Measurements from ENCODE around the gene SNRPB.
"Not testable (repeated sequence)": the region's sequence is repeated elsewhere in the genome, so short reads cannot be mapped to it uniquely, and the experiment has no call there.

The SNRPB gene

DNA sequence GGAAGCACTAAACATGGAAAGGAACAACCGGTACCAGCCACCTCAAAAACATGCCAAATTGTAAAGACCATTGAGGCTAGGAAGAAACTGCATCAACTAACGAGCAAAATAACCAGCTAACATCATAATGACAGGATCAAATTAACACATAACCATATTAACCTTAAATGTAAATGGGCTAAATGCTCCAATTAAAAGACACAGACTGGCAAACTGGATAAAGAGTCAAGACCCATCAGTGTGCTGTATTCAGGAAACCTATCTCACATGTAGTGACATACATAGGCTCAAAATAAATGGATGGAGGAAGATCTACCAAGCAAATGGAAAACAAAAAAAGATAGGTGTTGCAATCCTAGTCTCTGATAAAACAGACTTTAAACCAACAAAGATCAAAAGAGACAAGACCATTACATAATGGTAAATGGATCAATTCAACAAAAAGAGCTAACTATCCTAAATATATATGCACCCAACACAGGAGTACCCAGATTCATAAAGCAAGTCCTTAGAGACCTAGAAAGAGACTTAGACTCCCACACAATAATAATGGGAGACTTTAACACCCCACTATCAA lies 32.3 kb upstream of the SNRPB start:
- not testable (repeated sequence) for H3K27ac Mint-ChIP-seq, ATAC-seq, DNase-seq, H3K4me3 Mint-ChIP-seq, H3K27me3 Mint-ChIP-seq, H3K9me3 Mint-ChIP-seq
- Mint-ChIP-seq H3K4me1 (peaks cover 13% of the 10 kb centered on the region), H3K36me3 (ENCODE audit: low read depth) (peaks cover 17% of the 10 kb centered on the region)

DNA sequence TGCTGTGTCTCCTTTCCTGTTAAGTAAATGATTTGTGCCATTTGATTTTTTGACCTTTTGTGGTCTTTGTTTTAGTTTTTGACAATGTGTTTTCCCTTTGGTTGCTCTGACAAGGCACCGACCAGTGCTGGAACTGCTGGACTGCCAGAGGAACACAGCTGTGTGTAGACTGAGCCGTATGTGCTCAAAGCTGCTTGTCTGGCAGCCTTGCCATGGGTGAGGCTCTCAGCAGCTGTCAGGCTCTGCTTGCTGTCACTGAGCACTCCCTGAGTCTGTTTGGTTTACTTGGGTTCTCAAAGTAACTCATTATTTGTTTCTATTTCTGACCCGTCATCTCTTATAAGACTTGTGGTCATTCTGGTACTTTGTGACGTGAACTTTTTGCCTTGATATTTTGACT lies 15.1 kb upstream of the SNRPB start:
- H3K9me3 Mint-ChIP-seq = peaks cover 5% of the 10 kb centered on the region
- ATAC-seq (no peak), DNase-seq (no peak)
- H3K4me3 Mint-ChIP-seq = no peak overlapping the region
- no peak overlapping the region for H3K27ac Mint-ChIP-seq
- H3K4me1 Mint-ChIP-seq = no peaks in the 10 kb centered on the region
- no peaks in the 10 kb centered on the region for H3K27me3 Mint-ChIP-seq
- peaks cover 48% of the 10 kb centered on the region for H3K36me3 Mint-ChIP-seq (ENCODE audit: low read depth)

DNA sequence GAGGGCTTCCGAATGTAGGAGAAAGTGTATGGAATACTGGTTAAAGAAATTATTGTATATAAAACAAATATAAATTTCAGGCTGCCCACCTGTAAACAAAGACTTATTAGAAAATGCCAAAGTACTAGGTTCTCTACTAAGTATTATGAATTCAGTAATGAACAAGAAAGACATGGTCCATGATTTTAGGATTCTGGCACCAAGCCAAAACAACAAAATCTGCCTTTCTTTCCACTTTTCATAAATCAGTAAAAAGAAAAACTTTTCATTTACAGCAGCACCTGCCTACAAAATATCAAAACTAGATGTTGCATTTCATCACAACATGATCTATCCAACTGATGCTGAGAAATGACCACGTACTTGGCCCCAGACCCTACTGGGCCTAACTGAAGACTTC lies 14.5 kb upstream of the SNRPB start:
- peaks cover 5% of the 10 kb centered on the region for H3K9me3 Mint-ChIP-seq
- no peak overlapping the region for H3K4me3 Mint-ChIP-seq
- ATAC-seq = no peak
- H3K27ac Mint-ChIP-seq = no peak overlapping the region
- H3K36me3 Mint-ChIP-seq (ENCODE audit: low read depth) = peaks cover 49% of the 10 kb centered on the region
- DNase-seq = no peak
- H3K27me3 Mint-ChIP-seq = no peaks in the 10 kb centered on the region
- H3K4me1 Mint-ChIP-seq = no peaks in the 10 kb centered on the region

DNA sequence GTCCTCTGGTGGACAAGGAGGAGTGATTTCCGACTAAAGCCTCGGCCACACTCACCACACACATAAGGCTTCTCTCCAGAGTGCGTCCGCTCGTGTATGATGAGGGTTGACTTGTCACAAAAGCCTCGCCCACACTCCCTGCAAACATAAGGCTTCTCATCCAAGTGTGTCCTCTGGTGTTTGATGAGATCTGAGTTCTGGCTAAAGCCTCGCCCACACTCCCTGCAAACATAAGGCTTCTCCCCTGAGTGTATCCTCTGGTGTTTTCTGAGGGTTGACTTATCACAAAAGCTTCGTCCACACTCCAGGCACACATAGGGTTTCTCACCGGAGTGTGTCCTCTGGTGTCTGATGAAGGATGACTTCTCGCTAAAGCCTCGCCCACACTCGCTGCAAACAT lies 12.9 kb upstream of the SNRPB start:
- Mint-ChIP-seq H3K27me3 (no peaks in the 10 kb centered on the region), H3K4me3 (no peak overlapping the region), H3K36me3 (ENCODE audit: low read depth) (peaks cover 51% of the 10 kb centered on the region), H3K9me3 (peaks cover 5% of the 10 kb centered on the region), H3K27ac (no peak overlapping the region), H3K4me1 (no peaks in the 10 kb centered on the region)
- DNase-seq (no peak), ATAC-seq (no peak)

DNA sequence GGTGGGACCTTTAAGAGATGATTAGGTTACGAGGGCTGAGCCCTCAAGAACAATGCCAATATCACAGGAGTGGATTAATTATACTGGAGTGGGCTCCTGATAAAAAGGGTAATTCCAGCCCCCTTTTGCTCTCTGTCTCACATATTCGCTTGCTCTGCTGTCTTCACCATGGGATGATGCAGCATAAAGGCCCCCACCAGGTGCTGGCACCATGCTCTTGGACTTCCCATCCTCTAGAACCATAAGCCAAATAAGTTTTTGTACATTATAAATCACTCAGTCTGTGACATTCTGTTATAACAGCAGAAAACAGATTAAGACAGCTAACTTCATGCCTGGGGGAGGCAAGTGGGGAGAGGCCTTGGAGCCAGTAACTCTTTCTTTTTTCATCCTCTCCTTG lies 9.8 kb upstream of the SNRPB start:
- Mint-ChIP-seq H3K4me3 (no peak overlapping the region), H3K36me3 (ENCODE audit: low read depth) (peaks cover 51% of the 10 kb centered on the region), H3K27ac (no peak overlapping the region), H3K27me3 (no peaks in the 10 kb centered on the region), H3K4me1 (no peaks in the 10 kb centered on the region), H3K9me3 (peaks cover 5% of the 10 kb centered on the region)
- ATAC-seq (no peak), DNase-seq (no peak)

DNA sequence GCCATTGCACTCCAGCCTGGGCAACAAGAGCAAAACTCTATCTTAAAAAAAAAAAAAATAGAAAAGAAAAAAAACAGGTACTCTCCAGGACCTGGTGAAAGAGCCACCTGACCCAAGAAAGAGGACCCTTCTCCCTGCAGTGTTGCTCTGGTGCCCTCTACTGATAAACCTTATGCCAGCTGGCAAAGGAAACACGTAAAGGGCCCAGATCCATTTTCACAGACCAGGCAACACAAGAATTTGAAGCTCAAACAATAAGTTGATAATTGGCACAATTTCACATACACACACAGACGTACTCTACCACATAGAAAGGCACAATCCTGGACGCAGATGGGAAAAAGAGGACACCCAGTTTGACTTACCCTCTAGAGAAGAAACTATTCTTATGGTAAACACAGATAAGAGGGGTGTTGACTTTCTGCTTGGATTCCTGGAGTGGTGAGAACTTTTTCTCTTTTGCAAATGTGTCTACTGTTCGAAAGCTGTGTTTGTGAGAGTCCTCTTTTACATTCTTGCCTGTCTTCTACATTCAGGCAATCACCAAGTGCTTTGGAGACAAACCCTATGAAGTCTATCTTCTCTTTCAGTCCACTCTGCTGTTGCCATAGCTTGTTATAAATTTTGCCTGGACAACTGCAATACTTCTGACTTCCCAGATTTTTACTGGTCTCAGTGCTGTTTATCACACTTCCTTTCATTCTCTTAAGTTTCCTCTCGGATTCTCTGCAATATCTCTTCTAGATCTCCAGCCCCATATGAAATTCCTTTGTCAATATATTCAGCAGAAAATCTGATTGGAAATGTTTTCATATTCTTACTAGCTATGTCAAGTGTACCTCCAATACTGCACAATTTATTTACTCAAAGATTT lies 6.4 kb upstream of the SNRPB start:
- DNase-seq = no peak
- Mint-ChIP-seq H3K4me1 (peaks cover 12% of the 10 kb centered on the region), H3K4me3 (no peak overlapping the region), H3K27me3 (no peaks in the 10 kb centered on the region), H3K27ac (no peak overlapping the region), H3K9me3 (peaks cover 5% of the 10 kb centered on the region), H3K36me3 (ENCODE audit: low read depth) (peaks cover 34% of the 10 kb centered on the region)
- no peak for ATAC-seq

DNA sequence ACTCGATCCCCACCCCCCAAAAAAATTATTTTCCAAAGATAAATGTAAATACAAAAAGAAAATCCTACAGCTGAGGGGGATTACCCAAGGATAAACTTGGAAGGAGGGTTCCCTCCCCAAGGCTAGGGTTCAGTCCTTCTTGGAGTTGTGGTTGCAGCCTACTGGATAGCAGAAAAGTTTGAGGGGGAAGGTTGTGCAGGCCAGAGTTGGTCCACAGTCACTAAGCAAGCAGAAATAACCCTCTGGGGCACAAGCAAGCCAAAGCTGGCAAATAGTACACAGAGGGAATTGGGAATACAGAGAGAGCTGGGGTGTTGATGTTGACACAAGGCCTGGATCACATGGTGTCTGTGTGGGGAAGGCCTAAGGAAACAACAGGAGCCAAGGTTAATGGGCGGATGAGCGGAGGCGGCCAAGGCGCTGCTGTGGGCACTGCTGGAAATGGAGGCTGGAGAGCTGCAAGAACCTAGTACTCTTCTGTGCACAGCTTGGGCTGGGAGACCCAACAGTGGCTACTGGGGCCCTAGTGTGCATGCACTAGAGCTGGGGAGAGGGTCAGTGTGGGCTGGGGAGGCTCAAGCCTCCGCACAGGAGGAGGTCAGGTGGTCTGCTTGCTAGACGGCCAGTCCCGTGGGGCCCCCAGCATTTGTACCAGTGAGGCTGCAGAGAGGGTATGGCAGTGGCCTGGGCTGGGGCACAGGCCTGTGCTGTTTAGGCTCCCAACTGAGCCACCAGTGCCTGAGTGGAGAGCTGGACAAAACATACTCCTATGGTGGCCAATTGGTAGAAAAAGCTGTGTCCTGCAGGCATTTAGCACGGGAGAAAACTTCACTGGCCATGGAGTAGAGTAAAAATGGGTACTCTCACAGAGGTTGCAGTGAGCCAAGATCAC lies 5.5 kb upstream of the SNRPB start:
- no peaks in the 10 kb centered on the region for H3K27me3 Mint-ChIP-seq
- H3K36me3 Mint-ChIP-seq (ENCODE audit: low read depth) = peaks cover 26% of the 10 kb centered on the region
- peaks cover 3% of the 10 kb centered on the region for H3K9me3 Mint-ChIP-seq
- H3K4me1 Mint-ChIP-seq = peaks cover 19% of the 10 kb centered on the region
- no peak overlapping the region for H3K27ac Mint-ChIP-seq
- no peak for DNase-seq
- no peak overlapping the region for H3K4me3 Mint-ChIP-seq
- no peak for ATAC-seq

DNA sequence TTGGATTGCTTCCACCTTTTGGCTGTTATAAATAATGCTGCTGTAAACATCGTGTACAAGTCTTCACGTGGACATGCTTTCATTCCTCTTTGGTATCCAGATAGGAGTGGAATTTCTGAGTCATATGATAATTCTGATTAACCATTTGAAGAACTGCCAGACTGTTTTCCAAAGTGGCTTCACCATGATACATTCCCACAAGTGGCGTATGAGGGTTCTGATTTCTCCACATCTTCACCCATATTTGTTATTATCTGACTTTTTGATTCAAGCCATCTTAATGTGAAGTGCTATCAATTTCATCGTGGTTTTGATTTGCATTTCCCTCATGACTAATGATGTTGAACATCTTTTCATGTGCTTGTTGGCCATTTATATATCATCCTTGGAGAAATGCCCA lies 2.9 kb upstream of the SNRPB start:
- ATAC-seq (no peak), DNase-seq (no peak)
- no peak overlapping the region for H3K27ac Mint-ChIP-seq
- peaks cover 37% of the 10 kb centered on the region for H3K4me1 Mint-ChIP-seq
- no peaks in the 10 kb centered on the region for H3K27me3 Mint-ChIP-seq
- no peak overlapping the region for H3K4me3 Mint-ChIP-seq
- H3K36me3 Mint-ChIP-seq (ENCODE audit: low read depth) = peaks cover 30% of the 10 kb centered on the region
- no peaks in the 10 kb centered on the region for H3K9me3 Mint-ChIP-seq

DNA sequence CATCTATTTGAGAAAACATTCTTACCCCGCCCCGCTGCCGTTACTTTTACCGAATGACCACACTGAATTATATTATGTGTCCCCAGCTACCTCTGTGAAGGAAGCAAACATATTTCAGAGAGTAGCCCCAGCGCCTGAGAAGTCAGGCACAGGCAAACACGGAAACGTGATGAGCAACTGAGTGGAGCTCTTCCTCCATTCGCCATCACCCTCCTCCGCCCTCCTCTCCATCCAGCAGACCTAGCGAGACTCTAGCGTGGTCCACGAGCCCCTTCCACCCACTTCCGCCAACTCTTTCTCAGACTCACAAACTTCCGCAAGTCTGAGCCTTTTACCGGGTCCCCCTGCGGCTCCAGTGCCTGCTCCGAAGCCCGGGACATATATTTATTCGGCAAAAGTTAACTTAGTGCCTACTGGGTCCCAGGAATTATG lies 582 bp downstream of the SNRPB start:
- DNase-seq (peak; percentile 59), ATAC-seq (peak; percentile 58)
- Mint-ChIP-seq H3K36me3 (ENCODE audit: low read depth) (peaks cover 51% of the 10 kb centered on the region), H3K9me3 (no peaks in the 10 kb centered on the region), H3K4me1 (peaks cover 66% of the 10 kb centered on the region), H3K27ac (peak overlapping the region; percentile 100), H3K4me3 (peak overlapping the region; percentile 98), H3K27me3 (no peaks in the 10 kb centered on the region)

DNA sequence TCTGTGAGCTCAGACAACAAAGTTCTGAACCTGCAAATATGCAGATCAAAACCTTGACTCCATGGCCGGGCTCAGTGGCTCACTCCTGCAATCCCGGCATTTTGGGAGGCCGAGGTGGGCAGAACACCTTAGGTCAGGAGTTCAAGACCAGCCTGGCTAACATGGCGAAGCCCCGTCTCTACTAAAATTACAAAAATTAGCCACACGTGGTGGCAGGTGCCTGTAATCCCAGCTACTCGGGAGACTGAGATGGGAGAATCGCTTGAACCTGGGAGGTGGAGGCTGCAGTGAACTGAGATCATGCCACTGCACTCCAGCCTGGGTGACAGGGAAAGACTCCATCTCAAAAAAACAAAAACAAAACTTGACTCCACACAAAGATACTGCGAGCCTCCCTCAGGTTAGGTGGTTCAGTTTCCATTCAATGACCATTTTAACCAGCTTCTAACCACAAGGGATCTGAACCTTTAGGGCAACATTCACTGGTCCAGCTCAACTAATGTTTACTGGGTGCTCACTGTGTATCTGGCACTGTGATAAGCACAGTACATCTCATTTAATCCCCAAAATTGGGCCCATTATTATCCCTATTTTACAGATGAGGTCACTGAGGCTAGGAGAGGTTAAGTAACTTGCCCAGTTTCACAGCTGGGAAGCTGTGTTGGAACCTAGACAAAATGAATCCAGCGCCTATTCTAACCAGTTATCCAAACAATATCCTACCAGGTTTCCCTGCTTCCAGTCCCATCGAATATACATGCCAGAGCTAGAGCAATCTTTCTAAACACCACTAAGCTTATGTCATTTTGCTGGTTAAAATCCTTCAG lies 1.8 kb downstream of the SNRPB start:
- Mint-ChIP-seq H3K4me1 (peaks cover 62% of the 10 kb centered on the region), H3K36me3 (ENCODE audit: low read depth) (peaks cover 63% of the 10 kb centered on the region), H3K4me3 (peak overlapping the region; percentile 98), H3K27me3 (no peaks in the 10 kb centered on the region), H3K9me3 (no peaks in the 10 kb centered on the region), H3K27ac (peak overlapping the region; percentile 100)
- DNase-seq = no peak
- ATAC-seq = no peak

DNA sequence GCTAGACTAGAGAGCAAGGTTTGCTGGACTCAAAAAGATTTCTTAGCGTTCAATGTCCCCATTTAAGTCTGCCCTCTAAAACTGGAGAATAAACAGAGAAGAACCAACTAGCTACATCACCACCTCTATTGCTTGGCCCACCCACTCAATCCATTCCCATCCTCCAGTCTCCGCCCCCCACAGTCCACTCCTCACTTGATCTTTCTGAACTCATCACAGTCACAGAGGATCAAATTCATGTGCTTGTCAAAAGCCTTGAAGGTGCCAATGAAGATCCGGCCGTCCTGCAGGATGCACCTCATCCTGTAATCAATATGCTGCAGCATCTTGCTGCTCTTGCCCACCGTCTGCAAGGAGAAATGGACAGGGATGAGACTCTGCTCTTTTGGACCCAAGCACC lies 3.2 kb downstream of the SNRPB start:
- DNase-seq (no peak), ATAC-seq (no peak)
- Mint-ChIP-seq H3K27me3 (no peaks in the 10 kb centered on the region), H3K4me3 (peak overlapping the region; percentile 98), H3K27ac (peak overlapping the region; percentile 100), H3K36me3 (ENCODE audit: low read depth) (peaks cover 77% of the 10 kb centered on the region), H3K4me1 (peaks cover 60% of the 10 kb centered on the region), H3K9me3 (no peaks in the 10 kb centered on the region)

DNA sequence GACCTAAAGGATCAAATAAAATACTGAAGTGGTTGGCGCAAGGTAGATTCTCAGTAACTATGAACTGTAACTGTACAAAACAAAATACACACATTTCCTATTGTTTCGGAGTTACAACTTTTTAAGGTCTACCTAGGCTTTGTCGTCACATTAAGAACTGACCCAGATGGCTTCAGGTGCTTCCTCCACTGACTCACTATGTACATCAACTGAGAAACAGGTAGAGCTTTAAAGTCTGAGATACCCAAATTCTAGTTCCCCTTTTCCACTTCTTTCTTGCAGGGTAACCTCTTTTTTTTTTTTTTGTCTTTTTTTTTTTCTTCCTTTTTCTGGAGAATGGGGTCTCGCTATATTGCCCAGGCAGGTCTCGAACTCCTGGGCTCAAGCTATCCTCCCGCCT lies 5.5 kb downstream of the SNRPB start:
- no peak for ATAC-seq
- Mint-ChIP-seq H3K9me3 (no peaks in the 10 kb centered on the region), H3K4me1 (peaks cover 44% of the 10 kb centered on the region), H3K36me3 (ENCODE audit: low read depth) (peaks cover 93% of the 10 kb centered on the region), H3K4me3 (no peak overlapping the region), H3K27me3 (no peaks in the 10 kb centered on the region), H3K27ac (no peak overlapping the region)
- DNase-seq = no peak

DNA sequence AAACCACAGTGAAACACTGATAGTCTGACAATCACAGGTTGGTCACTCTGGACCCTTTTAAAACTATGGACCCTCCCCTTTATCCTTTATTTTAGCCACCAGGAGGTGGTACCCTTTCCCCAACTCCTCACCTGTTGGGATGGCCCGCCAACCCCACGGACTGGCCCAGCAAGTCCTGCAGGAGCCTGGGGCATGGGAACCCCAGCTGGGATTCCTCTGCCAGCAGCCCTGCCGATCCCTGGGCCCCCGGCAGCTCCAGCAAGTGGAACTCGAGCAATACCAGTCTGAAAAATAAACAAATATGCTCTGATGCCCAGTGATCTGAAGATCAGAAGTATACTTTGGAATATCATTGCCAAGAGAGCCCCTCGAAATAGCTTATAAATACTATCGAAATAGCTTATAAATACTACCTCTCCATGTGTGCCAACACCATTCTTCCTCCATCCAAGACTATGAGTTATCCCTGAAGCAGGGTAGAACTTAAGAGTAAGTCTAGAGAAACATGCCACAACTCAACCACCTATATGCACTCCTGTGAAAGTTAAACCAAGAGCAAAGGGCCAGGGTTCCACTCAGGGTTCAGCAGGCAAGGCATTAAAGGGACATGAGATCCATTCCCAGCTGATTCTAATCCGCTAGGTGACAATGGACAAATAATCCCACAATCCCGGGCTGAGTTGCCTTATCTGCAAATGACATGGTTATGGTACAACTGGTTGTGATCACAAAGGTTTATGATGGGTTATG lies 6.8 kb downstream of the SNRPB start:
- ATAC-seq = no peak
- Mint-ChIP-seq H3K36me3 (ENCODE audit: low read depth) (peaks cover 91% of the 10 kb centered on the region), H3K27ac (no peak overlapping the region)

More for the DNA sequence above, 6.8 kb downstream of the SNRPB start:
- Mint-ChIP-seq H3K4me3 (no peak overlapping the region), H3K9me3 (no peaks in the 10 kb centered on the region), H3K4me1 (peaks cover 35% of the 10 kb centered on the region), H3K27me3 (no peaks in the 10 kb centered on the region)
- no peak for DNase-seq
